Inflammatory macrophage treated with lipopolysaccharide for 1 hour (primary cell): ENCODE data around the gene KBTBD13.
A peak's percentile ranks its signal among the peaks of the same experiment; 100 is the strongest.
"Not testable (repeated sequence)": the region's sequence is repeated elsewhere in the genome, so short reads cannot be mapped to it uniquely, and the experiment has no call there.

Source experiments
- DNase-seq, 2 donors: peaks; one replicate each; pipeline ENCODE4 v3.0.0-alpha.2; 2020 to 2022

KBTBD13 gene

DNA sequence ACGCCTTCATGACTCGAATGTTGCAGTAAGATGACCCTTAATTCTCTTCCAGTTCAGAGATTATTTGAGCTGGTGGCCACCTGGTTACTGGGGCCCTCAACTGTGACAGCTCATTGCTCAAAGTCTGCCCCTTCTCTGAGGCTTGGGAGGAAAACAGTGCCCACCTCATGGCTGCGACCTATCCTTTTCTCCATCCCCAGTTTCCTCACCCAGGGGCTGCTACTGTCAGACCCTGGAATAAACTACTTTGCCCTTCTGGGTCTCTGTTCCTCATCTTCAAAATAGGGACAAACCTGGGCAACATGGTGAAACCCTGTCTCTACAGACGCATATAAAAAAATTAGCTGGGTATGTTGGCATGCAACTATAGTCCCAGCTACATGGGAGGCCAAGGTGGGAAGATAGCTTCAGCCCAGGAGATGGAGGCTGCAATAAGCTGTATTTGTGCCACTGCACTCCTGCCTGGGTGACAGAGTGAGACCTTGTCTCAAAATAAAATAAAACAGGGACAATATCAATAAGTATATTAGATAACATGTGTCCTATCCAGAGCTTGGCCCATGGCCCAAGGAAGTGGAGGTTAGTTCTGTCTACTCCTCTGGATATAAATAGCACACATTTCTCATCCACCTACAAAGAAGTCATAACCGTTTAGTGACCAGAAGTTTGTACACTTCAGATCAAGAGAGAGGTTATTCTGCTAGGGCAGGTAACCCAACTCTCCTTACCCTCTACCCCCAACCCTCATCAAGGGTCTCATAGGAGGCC is 6.6 kb upstream of the KBTBD13 start:
- no peak for DNase-seq

DNA sequence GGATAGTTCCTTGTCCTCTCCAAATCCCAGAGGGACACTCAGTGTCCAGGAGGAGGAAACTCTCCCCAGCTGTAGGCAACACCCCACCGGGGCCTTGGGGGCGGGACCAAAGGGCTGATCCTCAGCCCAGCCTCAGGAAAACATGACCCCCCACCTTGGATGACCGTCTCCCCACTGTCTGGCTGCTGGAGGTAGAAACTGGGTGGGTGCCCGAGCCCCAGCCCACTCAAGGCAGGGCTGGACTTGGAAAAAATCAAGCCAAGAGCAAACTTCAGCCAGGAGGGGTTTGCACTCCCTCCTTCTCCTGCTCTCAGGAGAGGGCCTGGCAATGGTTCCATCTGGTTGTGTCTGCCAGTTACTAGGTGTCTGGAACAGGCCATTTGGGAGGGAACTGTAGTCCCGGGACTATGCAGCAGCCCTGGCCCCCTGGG is 5.2 kb upstream of the KBTBD13 start:
- no peak for DNase-seq

DNA sequence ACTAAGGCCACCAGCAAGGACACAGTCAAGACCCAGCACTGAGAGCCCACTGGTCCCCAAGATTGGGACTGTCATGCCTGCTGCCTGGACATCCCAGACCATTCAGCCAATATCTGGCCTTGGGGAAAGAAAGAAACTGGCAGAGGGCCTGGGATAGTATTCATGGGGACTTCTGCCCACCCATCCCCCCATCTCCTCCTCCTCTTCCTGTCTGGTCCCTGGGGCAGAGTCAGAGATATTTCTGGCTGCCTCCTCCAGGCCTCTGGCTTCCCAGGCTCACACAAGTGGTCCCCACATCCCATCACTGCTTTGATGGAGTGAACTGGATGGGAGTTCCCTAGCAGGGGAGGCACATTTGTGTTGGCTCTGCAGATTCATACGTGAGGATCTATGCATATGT is 4.5 kb upstream of the KBTBD13 start:
- DNase-seq = no peak

DNA sequence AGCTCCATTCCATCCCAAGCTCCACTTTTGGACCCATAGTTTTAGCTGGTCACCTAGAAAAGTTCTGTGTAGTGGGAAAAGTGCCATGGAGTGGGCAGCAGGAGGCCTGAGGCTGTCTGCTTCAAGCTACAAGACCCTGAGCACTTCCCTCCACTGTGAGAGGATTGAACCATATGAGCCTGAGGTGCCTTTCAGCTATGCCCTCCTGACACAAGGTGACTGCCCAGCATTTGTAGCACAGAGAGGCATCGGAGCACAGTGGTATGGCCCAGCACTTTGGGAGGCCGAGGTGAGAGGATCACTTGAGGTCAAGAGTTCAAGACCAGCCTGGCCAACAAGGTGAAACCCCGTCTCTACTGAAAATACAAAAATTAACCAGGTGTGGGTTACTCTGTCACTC is 3.9 kb upstream of the KBTBD13 start:
- no peak for DNase-seq

DNA sequence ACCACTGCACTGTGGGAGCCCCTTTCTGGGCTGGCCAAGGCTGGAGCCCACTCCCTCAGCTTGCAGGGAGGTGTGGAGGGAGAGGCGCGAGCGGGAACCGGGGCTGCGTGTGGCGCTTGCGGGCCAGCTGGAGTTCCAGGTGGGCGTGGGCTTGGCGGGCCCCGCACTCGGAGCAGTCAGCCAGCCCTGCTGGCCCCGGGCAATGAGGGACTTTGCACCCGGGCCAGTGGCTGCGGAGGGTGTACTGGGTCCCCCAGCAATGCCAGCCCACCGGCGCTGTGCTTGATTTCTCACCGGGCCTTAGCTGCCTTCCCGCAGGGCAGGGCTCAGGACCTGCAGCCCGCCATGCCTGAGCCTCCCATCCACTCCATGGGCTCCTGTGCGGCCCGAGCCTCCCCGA is 1.6 kb upstream of the KBTBD13 start:
- not testable (repeated sequence) for DNase-seq

DNA sequence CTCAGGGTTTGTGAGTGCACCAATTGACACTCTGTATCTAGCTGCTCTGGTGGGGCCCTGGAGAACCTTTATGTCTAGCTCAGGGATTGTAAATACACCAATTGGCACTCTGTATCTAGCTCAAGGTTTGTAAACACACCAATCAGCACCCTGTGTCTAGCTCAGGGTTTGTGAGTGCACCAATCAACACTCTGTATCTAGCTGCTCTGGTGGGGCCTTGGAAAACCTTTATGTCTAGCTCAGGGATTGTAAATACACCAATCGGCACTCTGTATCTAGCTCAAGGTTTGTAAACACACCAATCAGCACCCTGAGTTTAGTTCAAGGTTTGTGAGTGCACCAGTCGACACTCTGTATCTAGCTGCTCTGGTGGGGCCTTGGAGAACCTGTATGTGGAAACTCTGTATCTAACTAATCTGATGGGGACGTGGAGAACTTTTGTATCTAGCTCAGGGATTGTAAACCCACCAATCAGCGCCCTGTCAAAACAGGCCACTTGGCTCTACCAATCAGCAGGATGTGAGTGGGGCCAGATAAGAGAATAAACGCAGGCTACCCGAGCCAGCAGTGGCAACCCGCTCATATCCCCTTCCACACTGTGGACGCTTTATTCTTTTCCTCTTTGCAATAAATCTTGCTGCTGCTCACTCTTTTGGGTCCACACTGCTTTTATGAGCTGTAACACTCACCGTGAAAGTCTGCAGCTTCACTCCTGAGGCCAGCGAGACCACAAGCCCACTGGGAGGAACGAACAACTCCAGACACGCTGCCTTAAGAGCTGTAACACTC is 745 bp upstream of the KBTBD13 start:
- DNase-seq = not testable (repeated sequence)

DNA sequence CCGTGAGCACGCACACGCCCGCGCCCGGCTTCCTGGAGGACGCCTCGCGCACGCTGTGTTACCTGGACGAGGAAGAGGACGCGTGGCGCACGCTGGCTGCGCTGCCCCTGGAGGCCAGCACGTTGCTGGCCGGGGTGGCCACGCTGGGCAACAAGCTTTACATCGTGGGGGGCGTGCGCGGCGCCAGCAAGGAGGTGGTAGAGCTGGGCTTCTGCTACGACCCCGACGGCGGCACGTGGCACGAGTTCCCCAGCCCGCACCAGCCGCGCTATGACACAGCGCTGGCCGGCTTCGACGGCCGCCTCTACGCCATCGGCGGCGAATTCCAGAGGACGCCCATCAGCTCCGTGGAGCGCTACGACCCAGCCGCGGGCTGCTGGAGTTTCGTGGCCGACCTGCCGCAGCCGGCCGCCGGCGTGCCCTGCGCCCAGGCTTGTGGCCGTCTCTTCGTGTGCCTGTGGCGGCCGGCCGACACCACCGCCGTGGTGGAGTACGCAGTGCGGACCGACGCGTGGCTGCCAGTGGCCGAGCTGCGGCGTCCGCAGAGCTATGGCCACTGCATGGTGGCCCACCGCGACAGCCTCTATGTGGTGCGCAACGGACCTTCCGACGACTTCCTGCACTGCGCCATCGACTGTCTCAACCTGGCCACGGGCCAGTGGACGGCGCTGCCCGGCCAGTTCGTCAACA is 890 bp downstream of the KBTBD13 start:
- no peak for DNase-seq

DNA sequence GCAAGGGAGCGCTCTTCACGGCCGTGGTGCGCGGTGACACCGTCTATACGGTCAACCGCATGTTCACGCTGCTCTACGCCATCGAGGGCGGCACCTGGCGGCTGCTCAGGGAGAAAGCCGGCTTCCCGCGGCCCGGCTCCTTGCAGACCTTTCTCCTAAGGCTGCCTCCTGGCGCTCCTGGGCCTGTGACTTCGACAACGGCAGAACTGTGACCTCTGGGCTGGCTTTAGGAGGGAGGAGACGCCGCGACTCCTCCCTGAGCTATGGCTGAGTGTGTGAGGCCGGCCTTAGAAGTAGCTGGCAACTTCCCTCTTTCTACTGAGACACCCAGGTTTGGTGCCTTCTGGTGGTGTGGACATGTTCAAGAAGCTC is 1.4 kb downstream of the KBTBD13 start:
- DNase-seq = peak; percentile 33 to 40

DNA sequence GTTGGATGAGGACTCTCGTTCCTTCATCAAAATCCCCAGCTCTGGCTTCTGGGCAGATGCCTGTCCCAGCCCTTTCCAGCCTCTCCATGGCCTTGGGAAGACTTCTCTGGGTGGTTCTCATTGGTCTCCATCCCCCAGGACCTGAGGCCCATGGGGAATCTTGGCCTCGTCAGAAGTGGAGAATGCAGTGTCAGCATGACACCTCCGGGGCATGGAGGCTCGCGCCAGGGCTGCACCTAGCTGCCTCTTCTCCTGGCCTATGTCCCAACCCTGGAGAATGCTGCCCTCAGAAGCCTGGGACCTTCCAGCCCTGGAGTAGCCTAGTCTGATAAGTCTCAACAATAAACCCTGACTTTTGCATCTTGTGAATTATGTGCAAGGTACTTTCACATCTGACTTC is 3.0 kb downstream of the KBTBD13 start:
- DNase-seq = no peak

DNA sequence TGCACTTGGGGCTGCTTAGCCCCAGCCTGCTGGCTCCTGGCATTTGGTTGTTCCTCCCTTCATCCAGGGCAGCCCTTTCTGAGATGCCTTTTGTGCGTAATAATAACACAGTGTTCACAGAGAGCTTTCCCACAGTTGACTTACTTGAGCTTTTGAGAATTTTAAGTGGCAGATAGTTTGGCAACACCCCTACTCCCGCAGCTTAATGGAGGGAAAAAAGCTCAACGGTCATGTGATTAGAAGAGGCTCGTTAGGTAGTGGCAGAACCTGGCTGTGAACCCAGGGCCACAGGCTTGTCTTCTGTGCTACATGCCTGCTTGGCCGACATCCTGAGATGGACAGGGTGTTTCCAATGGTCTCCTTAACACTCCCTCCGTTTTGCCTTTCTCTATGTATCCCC is 4.7 kb downstream of the KBTBD13 start:
- DNase-seq = no peak

DNA sequence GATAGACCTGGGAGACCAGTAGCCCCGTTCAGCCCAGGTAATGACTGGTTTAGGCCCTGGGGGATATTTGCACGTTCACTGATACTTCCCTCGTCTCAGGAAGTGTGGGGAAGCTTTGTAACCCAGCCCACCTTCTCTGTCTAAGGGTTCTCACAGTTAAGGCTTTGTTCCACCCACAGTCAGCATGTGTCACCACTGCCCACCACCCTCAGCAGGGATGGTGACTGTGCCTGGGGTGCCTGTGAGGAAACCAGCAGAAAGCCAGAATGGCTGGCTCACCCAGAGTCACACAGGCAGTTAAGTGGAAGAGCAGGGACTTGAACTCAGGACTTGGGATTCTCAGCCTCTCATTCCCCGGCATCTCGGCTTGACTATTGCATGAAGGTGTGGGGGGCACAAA is 5.2 kb downstream of the KBTBD13 start:
- DNase-seq = peak; percentile 9 to 75

DNA sequence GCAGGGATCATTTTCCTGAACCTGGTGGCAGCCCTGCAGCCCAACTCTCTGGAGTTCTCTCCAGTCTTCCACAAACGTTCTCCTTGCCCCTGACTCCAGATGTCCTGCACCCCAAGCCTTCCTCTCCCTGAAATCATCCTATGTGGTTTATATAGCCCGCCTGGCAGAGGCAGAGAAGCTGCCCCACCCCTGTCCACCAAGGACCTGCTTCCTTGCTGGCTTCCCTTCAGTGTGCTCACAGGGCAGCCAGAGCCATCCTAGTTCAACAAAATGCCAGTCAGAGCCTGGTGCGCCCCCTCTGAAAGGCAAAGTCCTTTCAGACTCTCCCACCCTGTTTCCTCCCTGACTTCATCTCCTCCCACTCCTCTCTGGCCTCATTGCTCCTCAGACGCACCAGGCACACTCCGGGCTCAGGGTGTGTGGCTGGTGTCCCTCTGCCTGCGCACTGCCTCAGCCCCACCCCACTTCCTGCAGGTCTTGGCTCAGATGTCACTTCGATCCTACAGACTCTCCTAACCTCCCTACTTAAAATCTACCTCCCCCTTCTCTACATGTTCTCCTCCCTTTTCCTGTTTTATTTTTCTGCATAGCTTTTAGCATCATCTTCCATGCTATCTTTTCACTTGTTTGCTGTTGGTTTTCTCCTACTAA is 5.9 kb downstream of the KBTBD13 start:
- DNase-seq = peak; percentile 18 to 56

DNA sequence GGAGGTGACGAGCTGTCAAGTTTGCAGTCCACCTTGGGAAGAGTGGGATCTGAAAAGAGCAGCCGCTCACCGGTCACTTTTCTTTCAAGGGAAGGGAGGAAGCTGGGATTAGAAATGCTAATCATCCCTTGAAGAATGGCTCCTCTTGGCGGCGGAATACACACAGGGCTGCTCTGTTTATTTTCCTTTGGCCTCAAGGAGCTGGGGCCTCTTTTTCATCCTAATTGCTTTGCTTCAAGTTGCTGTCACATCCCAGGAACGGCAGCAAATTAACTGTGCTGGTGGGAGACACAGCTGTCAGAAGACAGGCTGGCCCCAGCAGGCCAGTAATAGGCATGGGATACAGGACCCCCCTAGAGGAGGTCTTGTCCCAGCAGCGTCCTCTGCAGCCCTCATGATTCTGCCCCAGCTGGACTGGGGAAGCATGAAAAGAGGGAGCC is 6.7 kb downstream of the KBTBD13 start:
- no peak for DNase-seq

DNA sequence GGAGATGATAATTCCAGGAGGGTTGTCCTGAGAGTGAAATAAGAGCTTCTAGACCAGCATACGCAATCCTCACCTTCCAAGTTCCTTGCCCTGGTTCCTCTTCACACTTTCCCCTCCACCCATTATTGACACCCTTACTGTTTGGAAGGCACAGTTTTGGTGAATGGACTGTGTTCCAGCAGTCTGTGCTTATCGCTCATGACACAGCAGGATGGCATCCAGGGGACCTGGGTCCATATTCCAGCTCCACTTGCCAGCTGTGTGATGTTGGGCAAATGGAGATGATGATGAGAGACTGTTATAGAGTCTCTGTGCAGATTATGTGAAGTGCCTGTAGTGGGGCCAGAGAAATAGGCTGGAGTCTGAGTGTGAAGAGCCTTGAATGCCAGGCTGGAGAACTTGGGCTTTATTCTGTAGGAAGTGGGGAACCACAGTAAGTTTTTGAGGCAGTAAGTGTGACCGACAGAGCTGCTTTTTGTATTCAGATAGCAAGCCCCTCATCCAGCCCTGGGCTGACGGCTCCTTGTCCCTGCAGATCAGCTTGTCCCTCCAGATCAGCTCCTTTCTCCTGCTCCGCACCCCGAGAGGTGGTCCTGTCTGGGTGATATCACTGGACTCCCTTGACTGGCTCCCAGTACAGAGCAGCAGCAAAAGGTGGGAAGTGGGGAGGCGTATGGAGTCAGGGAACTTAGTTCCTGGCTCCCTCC is 8.1 kb downstream of the KBTBD13 start:
- no peak for DNase-seq

DNA sequence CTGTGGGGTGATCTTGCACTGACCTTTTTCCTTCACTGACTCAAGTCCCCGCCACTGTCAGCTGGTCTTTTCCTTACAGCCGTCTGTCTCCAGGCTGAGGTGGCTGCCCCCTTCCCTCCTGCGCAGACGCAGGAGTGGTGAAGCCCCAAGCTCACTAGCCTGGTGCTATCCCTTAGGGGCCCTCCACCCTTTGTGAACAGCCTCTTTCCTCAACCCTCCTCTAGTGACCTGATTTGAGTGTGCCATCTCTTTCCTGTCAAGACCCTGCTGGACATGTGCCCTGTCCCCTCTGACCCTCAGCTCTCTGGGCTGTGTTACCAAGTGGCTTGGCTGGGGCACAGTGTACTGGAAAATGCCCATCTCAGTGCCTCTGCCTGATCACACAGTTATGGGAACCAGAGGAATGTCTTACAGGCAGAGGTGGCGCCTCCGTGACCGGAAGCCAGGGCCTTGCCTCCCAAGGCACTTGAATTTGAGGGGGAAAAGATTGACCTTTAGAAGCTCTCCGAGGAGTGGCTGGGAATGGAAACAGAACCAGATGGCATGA is 8.7 kb downstream of the KBTBD13 start:
- no peak for DNase-seq

DNA sequence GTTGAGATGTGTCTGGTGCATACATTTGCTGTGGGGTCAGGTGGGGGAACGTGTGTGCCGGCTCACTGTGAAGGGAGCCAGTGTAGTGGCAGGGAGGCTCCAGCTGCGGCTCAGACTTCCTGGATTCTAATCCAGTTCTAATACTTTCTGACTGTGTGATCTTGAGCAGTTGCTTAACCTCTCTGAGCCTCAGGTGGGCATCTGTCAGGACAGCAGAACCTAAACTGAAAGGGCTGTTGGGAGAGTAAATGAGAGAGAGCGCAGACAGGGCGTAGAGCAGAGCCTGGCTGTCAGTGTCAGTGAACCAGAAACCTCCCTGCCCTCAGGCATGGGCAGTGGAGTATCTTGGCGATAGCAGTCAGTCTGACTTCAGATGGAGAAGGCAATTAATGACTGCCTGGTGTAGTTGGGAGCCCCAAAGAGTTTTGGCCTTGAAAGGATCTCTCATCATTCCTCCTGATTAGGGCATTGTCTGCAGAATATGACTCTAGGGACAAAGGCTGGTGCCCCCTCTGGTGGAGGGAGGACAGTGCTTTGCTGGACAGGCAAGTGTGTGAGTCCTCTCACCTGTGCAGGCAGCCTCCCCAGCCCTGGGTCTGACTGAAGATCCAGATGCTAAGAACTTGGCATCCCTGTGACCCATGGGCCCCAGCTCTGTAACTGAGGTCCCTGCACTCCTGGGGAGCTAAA is 9.6 kb downstream of the KBTBD13 start:
- DNase-seq = peak in 1 of 2 donors; percentile 14

DNA sequence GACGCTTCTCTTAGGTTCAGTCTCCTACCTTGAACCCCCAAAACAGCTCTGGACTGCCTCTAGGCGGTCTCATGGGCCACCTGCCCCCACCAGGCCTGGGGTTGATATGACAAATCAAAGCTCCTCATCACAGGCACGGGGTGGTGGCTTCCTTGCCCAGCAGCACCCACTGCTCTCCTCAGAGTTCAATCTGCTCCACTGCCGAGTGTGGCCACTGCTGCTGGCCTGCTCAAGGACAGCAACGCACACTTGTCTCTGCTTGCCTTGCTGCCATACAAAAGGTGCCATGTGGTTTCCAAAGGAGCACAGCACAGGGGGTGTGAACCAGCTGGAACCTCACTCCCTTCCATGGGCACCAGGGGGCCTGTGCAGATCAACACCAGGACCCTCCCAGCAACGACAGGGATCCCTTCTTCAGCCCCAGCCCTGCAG is 10.2 kb downstream of the KBTBD13 start:
- DNase-seq = no peak

DNA sequence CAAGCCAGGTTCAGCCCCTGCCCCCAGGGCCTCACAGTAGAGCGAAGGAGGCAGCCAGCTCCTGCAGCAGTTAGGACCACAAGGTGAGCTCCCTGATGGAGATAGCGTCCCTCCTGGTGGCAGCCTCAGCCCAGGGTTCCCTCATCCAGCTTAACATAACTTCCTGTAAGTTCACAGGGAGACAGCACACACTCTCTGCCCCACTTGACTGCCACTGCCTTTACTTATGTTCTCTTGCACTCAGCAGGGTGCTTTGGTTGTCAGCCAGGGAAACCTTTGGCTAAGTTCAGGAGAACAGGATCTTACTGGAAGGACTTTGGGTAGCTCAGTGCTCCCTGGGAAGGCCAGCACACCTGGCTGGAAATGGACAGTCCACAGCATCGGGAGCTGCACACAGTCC is 10.9 kb downstream of the KBTBD13 start:
- no peak for DNase-seq

DNA sequence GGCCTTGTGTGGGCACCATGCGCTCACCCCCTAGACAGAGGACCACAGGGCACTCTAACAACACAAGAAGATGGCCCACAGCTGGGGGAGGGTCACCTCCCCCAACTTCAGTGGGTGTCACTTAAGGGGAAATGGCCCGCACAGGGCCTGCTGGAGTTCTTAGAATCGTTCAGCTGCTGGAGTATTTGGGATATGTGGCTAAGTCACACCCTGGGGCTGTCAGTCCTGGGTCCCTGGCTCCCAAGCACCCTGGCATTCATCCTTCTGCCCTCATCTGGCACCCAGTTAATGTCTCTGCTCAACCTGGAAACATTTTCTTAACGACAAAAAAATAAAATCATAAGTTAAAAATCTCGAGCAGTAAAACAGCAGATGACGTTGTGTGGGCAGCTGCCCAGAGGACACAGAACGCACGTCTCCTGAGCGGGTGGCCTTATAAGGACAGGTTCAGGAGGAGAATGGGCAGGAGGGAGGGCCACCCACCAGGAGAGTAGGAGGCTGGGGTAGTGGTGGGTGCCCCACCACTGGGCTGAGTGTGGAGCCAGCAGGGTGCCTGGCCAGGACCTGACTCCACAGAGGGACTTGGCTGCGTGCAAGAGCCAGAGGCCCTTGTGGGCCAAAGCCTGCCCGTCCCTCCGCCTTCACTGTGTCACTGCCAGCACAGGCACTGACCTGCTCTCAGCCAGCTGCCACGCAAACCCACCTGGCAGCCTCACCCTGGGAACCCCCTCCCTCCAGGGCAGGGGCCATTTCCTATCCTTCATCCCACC is 11.5 kb downstream of the KBTBD13 start:
- no peak for DNase-seq

DNA sequence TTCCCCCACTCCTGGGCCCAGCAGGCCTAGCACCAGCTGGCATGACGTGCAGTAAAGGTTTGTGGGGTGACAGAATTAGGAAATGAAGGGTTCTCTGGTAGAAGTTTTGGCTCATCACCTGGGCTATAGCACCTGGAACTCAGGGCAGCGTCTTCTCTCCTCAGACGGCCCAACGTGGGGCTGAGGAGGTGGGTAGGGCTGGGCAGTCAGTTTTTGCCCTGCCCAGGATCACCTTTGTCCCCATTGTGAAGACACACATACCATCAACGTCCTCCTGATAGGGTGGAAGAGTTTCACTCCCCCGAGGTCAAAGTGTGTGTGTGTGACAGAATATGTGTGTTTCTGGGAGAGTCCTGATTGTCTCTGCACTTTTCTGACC is 12.1 kb downstream of the KBTBD13 start:
- no peak for DNase-seq
